Measurements from ENCODE around the gene PCMTD2. TPM values are rescaled to one million over a fixed set of nuclear protein-coding genes. Genes with fewer than 3 reads are reported as not detected.

The PCMTD2 gene
- total and polyA plus RNA-seq, 2 of the 8 experiments (the other 6 are each of a cell fraction or from before 2014, with no cell fraction given), result 21.4 to 55.1 TPM

DNA sequence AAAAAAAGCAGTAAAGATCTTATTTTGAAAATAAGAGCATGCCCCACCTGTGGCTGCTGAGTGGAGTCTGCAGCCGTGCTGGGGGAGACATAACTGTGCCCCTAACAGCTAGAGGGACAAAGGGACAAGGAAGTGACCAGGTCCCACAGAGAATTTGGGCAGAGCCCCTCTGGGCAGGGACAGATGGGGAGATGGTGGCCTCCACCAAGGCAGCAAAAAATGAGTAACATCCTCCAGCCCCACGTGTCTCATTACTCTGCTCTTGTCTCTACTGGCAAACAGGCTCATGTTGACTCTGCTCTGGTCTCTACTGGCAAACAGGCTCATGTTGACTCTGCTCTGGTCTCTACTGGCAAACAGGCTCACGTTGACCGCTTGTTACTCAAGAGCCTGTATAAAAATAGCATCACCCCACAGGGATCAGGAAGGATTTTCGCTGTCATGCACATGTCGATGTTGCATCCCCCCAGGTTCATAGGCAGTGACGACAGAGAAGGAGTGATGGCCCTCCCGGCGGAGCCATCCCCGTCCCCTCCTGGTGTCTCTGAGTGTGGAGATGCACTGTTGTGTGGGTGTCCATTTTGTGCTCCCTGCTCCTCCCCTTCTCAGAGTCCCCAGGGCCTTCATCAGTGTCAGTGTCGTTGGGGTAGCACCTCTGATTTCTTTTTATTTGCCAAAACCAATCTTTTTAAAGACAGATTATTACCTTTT, 17.3 kb upstream of the PCMTD2 start:
- H2BK15ac ChIP-seq (ENCODE audit: low read length), result no peak overlapping the region
- no peaks in the 10 kb centered on the region for H3K4me1 ChIP-seq (replicated peaks in 1 of 4; ENCODE audit: control insufficient read depth in 3 of 4, insufficient read depth in 4 of 4, low read length in 3 of 4)
- H3K9me3 ChIP-seq (ENCODE audit: insufficient read depth in 2 of 2, low read depth in 1 of 2, low read length in 1 of 2), result peaks cover 3 to 30% of the 10 kb centered on the region in 2 experiments; a peak in 2 of 4 replicates
- no peak overlapping the region for H3K9ac ChIP-seq (replicated peaks in 1 of 4; ENCODE audit: extremely low read depth in 1 of 4, low read depth in 3 of 4, low read length in 3 of 4)
- no peak overlapping the region for H3K27ac ChIP-seq (ENCODE audit: low read depth, low read length)
- no peak overlapping the region for H2AK5ac ChIP-seq (ENCODE audit: low read depth, low read length)
- no peaks in the 10 kb centered on the region for H3K23me2 ChIP-seq (ENCODE audit: low read depth, low read length)
- no peak overlapping the region for H3K14ac ChIP-seq (ENCODE audit: insufficient read length)
- no peak overlapping the region for H2BK120ac ChIP-seq (replicated peaks; ENCODE audit: low read depth, low read length)
- no peak overlapping the region for H3K4ac ChIP-seq (replicated peaks; ENCODE audit: insufficient read length, low read depth, low read length)
- H3K18ac ChIP-seq (ENCODE audit: extremely low read depth, low read length), result no peak overlapping the region
- H3K79me2 ChIP-seq (ENCODE audit: control insufficient read depth in 1 of 2, insufficient read depth in 2 of 2, low read length in 2 of 2), result no peaks in the 10 kb centered on the region
- H3K56ac ChIP-seq (replicated peaks; ENCODE audit: insufficient read length, low read depth, low read length), result no peak overlapping the region
- DNase-seq (ENCODE audit: low read depth in 1 of 2, low spot score in 2 of 2) (no peak), FAIRE-seq (no peak)
- POLR2A ChIA-PET (ENCODE audit: partially characterized antibody), result interaction anchor here (1.8 kb wide), 1 partner anchor 15 kb away, joined by 6 read pairs; no protein-coding TSS in a partner anchor
- 75% methylated on average over 11 of the region's 11 CpGs; no CpG with 5 or more reads in 1 of the 2 experiments for WGBS, 2 experiments (ENCODE audit: extremely low coverage in 1 of 2, insufficient coverage in 1 of 2, insufficient read length in 1 of 2, insufficient replicate concordance in 2 of 2, low coverage in 1 of 2, low lambda C conversion rate in 2 of 2, missing lambda C conversion rate in 1 of 2)
- H3K4me3 ChIP-seq (ENCODE audit: extremely low read depth in 1 of 4, insufficient read depth in 2 of 4, low read depth in 3 of 4, low read length in 4 of 4), result no peak overlapping the region
- no peaks in the 10 kb centered on the region; a peak in 2 of 7 replicates for H3K27me3 ChIP-seq (replicated peaks in 1 of 4; ENCODE audit: control insufficient read depth in 3 of 4, extremely low read depth in 1 of 4, insufficient read depth in 3 of 4, low read length in 3 of 4)
- H2BK5ac ChIP-seq (ENCODE audit: low read depth, low read length), result no peak overlapping the region
- no peak overlapping the region for H2BK20ac ChIP-seq (ENCODE audit: low read length)
- no peak overlapping the region for H4K8ac ChIP-seq (ENCODE audit: extremely low read depth, insufficient read depth, low read length)
- CTCF ChIA-PET (ENCODE audit: partially characterized antibody), result interaction anchor here (0.7 kb wide), 1 partner anchor 62 kb away, joined by 3 read pairs; no protein-coding TSS in a partner anchor
- no peak overlapping the region for H4K91ac ChIP-seq (replicated peaks; ENCODE audit: insufficient read length, low read length)
- H3K79me1 ChIP-seq (ENCODE audit: low read depth, low read length), result no peaks in the 10 kb centered on the region
- H3K36me3 ChIP-seq (ENCODE audit: control insufficient read depth in 2 of 4, insufficient read depth in 4 of 4, low read length in 3 of 4), result no peaks in the 10 kb centered on the region
- no peak overlapping the region for H3K4me2 ChIP-seq (ENCODE audit: insufficient read depth in 1 of 2, low read depth in 2 of 2, low read length in 2 of 2)
- H3K23ac ChIP-seq (ENCODE audit: insufficient read length), result no peak overlapping the region
- no peaks in the 10 kb centered on the region for H4K20me1 ChIP-seq (replicated peaks in 1 of 2; ENCODE audit: control insufficient read depth in 1 of 2, insufficient read depth in 2 of 2, low read length in 2 of 2)
- H2AFZ ChIP-seq (ENCODE audit: low read length), result no peak overlapping the region
- H4K5ac ChIP-seq (ENCODE audit: insufficient read length, low read depth, low read length), result no peak overlapping the region
- H2BK12ac ChIP-seq (ENCODE audit: low read depth, low read length), result no peak overlapping the region
- TF ChIP-seq, protein P1, sequence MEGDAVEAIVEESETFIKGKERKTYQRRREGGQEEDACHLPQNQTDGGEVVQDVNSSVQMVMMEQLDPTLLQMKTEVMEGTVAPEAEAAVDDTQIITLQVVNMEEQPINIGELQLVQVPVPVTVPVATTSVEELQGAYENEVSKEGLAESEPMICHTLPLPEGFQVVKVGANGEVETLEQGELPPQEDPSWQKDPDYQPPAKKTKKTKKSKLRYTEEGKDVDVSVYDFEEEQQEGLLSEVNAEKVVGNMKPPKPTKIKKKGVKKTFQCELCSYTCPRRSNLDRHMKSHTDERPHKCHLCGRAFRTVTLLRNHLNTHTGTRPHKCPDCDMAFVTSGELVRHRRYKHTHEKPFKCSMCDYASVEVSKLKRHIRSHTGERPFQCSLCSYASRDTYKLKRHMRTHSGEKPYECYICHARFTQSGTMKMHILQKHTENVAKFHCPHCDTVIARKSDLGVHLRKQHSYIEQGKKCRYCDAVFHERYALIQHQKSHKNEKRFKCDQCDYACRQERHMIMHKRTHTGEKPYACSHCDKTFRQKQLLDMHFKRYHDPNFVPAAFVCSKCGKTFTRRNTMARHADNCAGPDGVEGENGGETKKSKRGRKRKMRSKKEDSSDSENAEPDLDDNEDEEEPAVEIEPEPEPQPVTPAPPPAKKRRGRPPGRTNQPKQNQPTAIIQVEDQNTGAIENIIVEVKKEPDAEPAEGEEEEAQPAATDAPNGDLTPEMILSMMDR (IDR thresholded peaks at IDR 0.05; ENCODE audit: control extremely low read depth in 1 of 3, insufficient read depth in 1 of 3, low read depth in 1 of 3, low read length in 3 of 3), result no peak
- TF ChIP-seq JUND (IDR thresholded peaks at IDR 0.05; ENCODE audit: low read length), result no peak
- TF ChIP-seq SIN3A (conservative IDR thresholded peaks at IDR 0.05 in 1 of 2, IDR thresholded peaks at IDR 0.05 in 1 of 2; ENCODE audit: low read depth in 1 of 2, low read length in 2 of 2), result no peak
- TF ChIP-seq ASH2L (IDR thresholded peaks at IDR 0.05; ENCODE audit: low read length), result no peak
- TF ChIP-seq TBP (IDR thresholded peaks at IDR 0.05; ENCODE audit: low read depth, low read length), result no peak
- no peak for TF ChIP-seq SP4 (IDR thresholded peaks at IDR 0.05; ENCODE audit: low read length)
- no peak for TF ChIP-seq BRCA1 (IDR thresholded peaks at IDR 0.05; ENCODE audit: low read depth, low read length)
- TF ChIP-seq CHD2 (IDR thresholded peaks at IDR 0.05; ENCODE audit: low read length), result no peak
- no peak for TF ChIP-seq FOSL1 (IDR thresholded peaks at IDR 0.05; ENCODE audit: insufficient read depth, low read depth, low read length)
- TF ChIP-seq, protein P2, sequence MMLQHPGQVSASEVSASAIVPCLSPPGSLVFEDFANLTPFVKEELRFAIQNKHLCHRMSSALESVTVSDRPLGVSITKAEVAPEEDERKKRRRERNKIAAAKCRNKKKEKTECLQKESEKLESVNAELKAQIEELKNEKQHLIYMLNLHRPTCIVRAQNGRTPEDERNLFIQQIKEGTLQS (IDR thresholded peaks at IDR 0.05; ENCODE audit: insufficient read depth, low read depth, low read length), result no peak
